HUES64 (cell line): ENCODE measurements around the gene PICALM.
"Not testable (repeated sequence)": the region's sequence is repeated elsewhere in the genome, so short reads cannot be mapped to it uniquely, and the experiment has no call there.

Experiments
- H3K27ac ChIP-seq: 2 replicates; pipeline ENCODE4 v1.7.0; 2013; ENCODE audit warnings: low read depth, low read length, inconsistent platforms
- H3K27me3 ChIP-seq: 2 replicates; pipeline ENCODE4 v1.6.1; 2013; ENCODE audit warnings: mild to moderate bottlenecking, low read length; ENCODE audit not compliant: insufficient read depth
- H3K36me3 ChIP-seq: 2 replicates; pipeline ENCODE4 v1.6.1; 2013; ENCODE audit warnings: mild to moderate bottlenecking, low read length; ENCODE audit not compliant: insufficient read depth
- H3K4me1 ChIP-seq: 2 replicates; pipeline ENCODE4 v1.6.1; 2013; ENCODE audit warnings: mild to moderate bottlenecking, low read length, moderate library complexity; ENCODE audit not compliant: insufficient read depth
- H3K4me3 ChIP-seq: 2 replicates; pipeline ENCODE4 v1.5.1; 2013; ENCODE audit warnings: mild to moderate bottlenecking, low read length, moderate library complexity
- H3K9ac ChIP-seq: 2 replicates; pipeline ENCODE4 v1.6.1; 2013; ENCODE audit warnings: mild to moderate bottlenecking, low read depth, low read length
- H3K9me3 ChIP-seq: 2 replicates; pipeline ENCODE4 v1.6.1; 2013; ENCODE audit warnings: low read depth, low read length; ENCODE audit not compliant: insufficient read depth
- WGBS: fragments of 150-250, 120-280 bp; methylation state at CpG from one replicate; pipeline ENCODE4 v1.1.7; 2013; ENCODE audit warnings: missing lambda C conversion rate; 5-methylcytosine and 5-hydroxymethylcytosine counted together

Gene PICALM

GRCh38 chr11:85935751-85936150 is 133.1 kb downstream of the PICALM start:
- Histone ChIP-seq H3K4me3 (no peak overlapping the region), H3K27ac (no peak overlapping the region), H3K27me3 (no peaks in the 10 kb centered on the region), H3K9me3 (no peaks in the 10 kb centered on the region), H3K9ac (no peak overlapping the region), H3K4me1 (no peaks in the 10 kb centered on the region; the same call in 1 of the 2 replicates), H3K36me3 (no peaks in the 10 kb centered on the region)
- 94% methylated on average over 10 of the region's 10 CpGs for WGBS

GRCh38 chr11:85934596-85935169 is 134.2 kb downstream of the PICALM start:
- WGBS, result 97% methylated on average over 47 of the region's 47 CpGs
- Histone ChIP-seq H3K4me3 (no peak overlapping the region), H3K4me1 (no peaks in the 10 kb centered on the region; the same call in 1 of the 2 replicates), H3K36me3 (no peaks in the 10 kb centered on the region), H3K27me3 (no peaks in the 10 kb centered on the region), H3K27ac (no peak overlapping the region), H3K9ac (no peak overlapping the region), H3K9me3 (no peaks in the 10 kb centered on the region)

GRCh38 chr11:85930879-85931366 is 138.0 kb downstream of the PICALM start:
- H3K27me3 ChIP-seq, result no peaks in the 10 kb centered on the region
- WGBS, result 91% methylated on average over 11 of the region's 11 CpGs
- no peaks in the 10 kb centered on the region for H3K9me3 ChIP-seq
- no peaks in the 10 kb centered on the region for H3K4me1 ChIP-seq
- no peaks in the 10 kb centered on the region for H3K36me3 ChIP-seq
- H3K27ac ChIP-seq, result no peak overlapping the region
- no peak overlapping the region for H3K9ac ChIP-seq
- H3K4me3 ChIP-seq, result no peak overlapping the region

- not testable (repeated sequence) for H3K27ac ChIP-seq, H3K9me3 ChIP-seq, H3K36me3 ChIP-seq, H3K9ac ChIP-seq, H3K4me1 ChIP-seq, H3K4me3 ChIP-seq, H3K27me3 ChIP-seq
- WGBS, result 100% methylated on average over 2 of the region's 2 CpGs
These were observed 142.2 kb downstream of the PICALM start for GRCh38 chr11:85926653-85927214.

GRCh38 chr11:85923455-85923854 is 145.4 kb downstream of the PICALM start:
- H3K4me1 ChIP-seq, result peaks cover 11% of the 10 kb centered on the region
- 91% methylated on average over 1 of the region's 1 CpG for WGBS
- no peak overlapping the region for H3K4me3 ChIP-seq
- no peak overlapping the region for H3K27ac ChIP-seq
- H3K36me3 ChIP-seq, result no peaks in the 10 kb centered on the region
- no peak overlapping the region for H3K9ac ChIP-seq
- H3K9me3 ChIP-seq, result no peaks in the 10 kb centered on the region
- no peaks in the 10 kb centered on the region for H3K27me3 ChIP-seq

GRCh38 chr11:85922367-85922766 is 146.5 kb downstream of the PICALM start:
- H3K36me3 ChIP-seq, result no peaks in the 10 kb centered on the region
- no peak overlapping the region for H3K9ac ChIP-seq
- no peaks in the 10 kb centered on the region for H3K9me3 ChIP-seq
- no peak overlapping the region for H3K27ac ChIP-seq
- H3K4me3 ChIP-seq, result no peak overlapping the region
- H3K4me1 ChIP-seq, result peaks cover 14% of the 10 kb centered on the region
- no peaks in the 10 kb centered on the region for H3K27me3 ChIP-seq
- 87% methylated on average over 1 of the region's 1 CpG for WGBS

- no peak overlapping the region for H3K9ac ChIP-seq
- WGBS, result 97% methylated on average over 4 of the region's 4 CpGs
- H3K27ac ChIP-seq, result no peak overlapping the region
- no peaks in the 10 kb centered on the region for H3K36me3 ChIP-seq
- no peak overlapping the region for H3K4me3 ChIP-seq
- H3K4me1 ChIP-seq, result peaks cover 14% of the 10 kb centered on the region
- H3K27me3 ChIP-seq, result no peaks in the 10 kb centered on the region
- no peaks in the 10 kb centered on the region; the same call in 1 of the 2 replicates for H3K9me3 ChIP-seq
These were observed 149.7 kb downstream of the PICALM start for GRCh38 chr11:85918910-85919794.

- H3K27me3 ChIP-seq, result no peaks in the 10 kb centered on the region
- no peaks in the 10 kb centered on the region for H3K36me3 ChIP-seq
- WGBS, result 94% methylated on average over 6 of the region's 6 CpGs
- H3K27ac ChIP-seq, result no peak overlapping the region
- H3K9me3 ChIP-seq, result no peaks in the 10 kb centered on the region; the same call in 1 of the 2 replicates
- no peak overlapping the region for H3K4me3 ChIP-seq
- H3K4me1 ChIP-seq, result peaks cover 13% of the 10 kb centered on the region
- no peak overlapping the region for H3K9ac ChIP-seq
These were observed 154.5 kb downstream of the PICALM start for GRCh38 chr11:85914425-85914824.

- Histone ChIP-seq H3K27me3 (no peaks in the 10 kb centered on the region), H3K9me3 (no peaks in the 10 kb centered on the region; the same call in 1 of the 2 replicates), H3K9ac (no peak overlapping the region), H3K27ac (no peak overlapping the region), H3K4me3 (no peak overlapping the region), H3K36me3 (no peaks in the 10 kb centered on the region), H3K4me1 (peaks cover 4% of the 10 kb centered on the region; the same call in 1 of the 2 replicates)
These were observed 155.4 kb downstream of the PICALM start for GRCh38 chr11:85913513-85913912.

- 88% methylated on average over 2 of the region's 2 CpGs for WGBS
- H3K27me3 ChIP-seq, result no peaks in the 10 kb centered on the region
- H3K4me3 ChIP-seq, result no peak overlapping the region
- H3K36me3 ChIP-seq, result no peaks in the 10 kb centered on the region
- H3K9me3 ChIP-seq, result no peaks in the 10 kb centered on the region; the same call in 1 of the 2 replicates
- H3K9ac ChIP-seq, result no peak overlapping the region
- H3K27ac ChIP-seq, result no peak overlapping the region
- H3K4me1 ChIP-seq, result no peaks in the 10 kb centered on the region
These were observed 156.5 kb downstream of the PICALM start for GRCh38 chr11:85912414-85912813.
